Renal pelvis (tissue), 12 donors: ENCODE measurements around the gene SARS2. TPM values are rescaled to one million over a fixed set of nuclear protein-coding genes. Genes with fewer than 3 reads are reported as not detected.
"Not testable (repeated sequence)": the region's sequence is repeated elsewhere in the genome, so short reads cannot be mapped to it uniquely, and the experiment has no call there.

Experiments used
- DNase-seq: peaks from one replicate; pipeline ENCODE4 v3.0.0-alpha.2; 2013
- long read RNA-seq, 16 experiments: transcript quantifications; one replicate each; lab custom pipeline, GENCODE V29; 2026
- polyA plus RNA-seq, 3 donors: library from polyadenylated mRNA; unstranded; fragments of 120-200 nt; gene quantifications; one replicate each; pipeline ENCODE4 v1.2.1, GENCODE V29; 2013; ENCODE audit not compliant: insufficient read length in 3 of 3

The SARS2 gene
- polyA plus RNA-seq, result 10 to 100 TPM; 48.7 to 64.8 (median 62.2) TPM
- long read RNA-seq, donor 1, partial matches to known transcripts, result 0 of 5 reads
- long read RNA-seq, donor 1, other reads (novel, unspliced or antisense), result 0 of 5 reads
- long read RNA-seq, donor 2, transcript SARS2-201 (16 exons, 2,057 nt), result major isoform, 5 of 5 reads
- long read RNA-seq, donor 2, partial matches to known transcripts, result 0 of 5 reads
- long read RNA-seq, donor 2, other reads (novel, unspliced or antisense), result 0 of 5 reads
- long read RNA-seq, donor 3, transcript SARS2-201 (16 exons, 2,057 nt), result major isoform, 7 of 9 reads
- long read RNA-seq, donor 3, partial matches to known transcripts, result 0 of 9 reads
- long read RNA-seq, donor 3, other reads (novel, unspliced or antisense), result 0 of 9 reads
- long read RNA-seq, donor 4, transcript SARS2-201 (16 exons, 2,057 nt), result major isoform, 10 of 10 reads
- long read RNA-seq, donor 4, partial matches to known transcripts, result 0 of 10 reads
- long read RNA-seq, donor 4, other reads (novel, unspliced or antisense), result 0 of 10 reads
- long read RNA-seq, donor 5, partial matches to known transcripts, result 0 of 1 reads
- long read RNA-seq, donor 5, other reads (novel, unspliced or antisense), result 0 of 1 reads
- long read RNA-seq, donor 6, partial matches to known transcripts, result 0 of 2 reads
- long read RNA-seq, donor 6, other reads (novel, unspliced or antisense), result 0 of 2 reads
- long read RNA-seq, donor 7, transcript SARS2-201 (16 exons, 2,057 nt), result major isoform, 5 of 6 reads
- long read RNA-seq, donor 7, partial matches to known transcripts, result 0 of 6 reads
- long read RNA-seq, donor 7, other reads (novel, unspliced or antisense), result 0 of 6 reads
- long read RNA-seq, donor 8, result 0 reads
- long read RNA-seq, donor 9, transcript SARS2-201 (16 exons, 2,057 nt), result major isoform, 13 of 13 reads
- long read RNA-seq, donor 9, partial matches to known transcripts, result 0 of 13 reads
- long read RNA-seq, donor 9, other reads (novel, unspliced or antisense), result 0 of 13 reads
- long read RNA-seq, donor 10, partial matches to known transcripts, result 0 of 4 reads
- long read RNA-seq, donor 10, other reads (novel, unspliced or antisense), result 0 of 4 reads
- long read RNA-seq, donor 11, partial matches to known transcripts, result 0 of 2 reads
- long read RNA-seq, donor 11, other reads (novel, unspliced or antisense), result 0 of 2 reads
- long read RNA-seq, donor 12, transcript SARS2-201 (16 exons, 2,057 nt), result major isoform, 6 of 10 reads
- long read RNA-seq, donor 12, partial matches to known transcripts, result 0 of 10 reads
- long read RNA-seq, donor 12, other reads (novel, unspliced or antisense), result 0 of 10 reads
- long read RNA-seq, donor 13, partial matches to known transcripts, result 0 of 1 reads
- long read RNA-seq, donor 13, other reads (novel, unspliced or antisense), result 0 of 1 reads
- long read RNA-seq, donor 14, result 0 reads
- long read RNA-seq, donor 15, transcript SARS2-201 (16 exons, 2,057 nt), result major isoform, 11 of 11 reads
- long read RNA-seq, donor 15, partial matches to known transcripts, result 0 of 11 reads
- long read RNA-seq, donor 15, other reads (novel, unspliced or antisense), result 0 of 11 reads
- long read RNA-seq, donor 16, transcript SARS2-201 (16 exons, 2,057 nt), result major isoform, 6 of 6 reads
- long read RNA-seq, donor 16, partial matches to known transcripts, result 0 of 6 reads
- long read RNA-seq, donor 16, other reads (novel, unspliced or antisense), result 0 of 6 reads

GRCh38 chr19:38929929-38930775 is at the start of gene SARS2:
SARS2 (minus strand) TSS chr19:38930763; CDS start chr19:38930736, 27 bp downstream.
- peak; percentile 93 for DNase-seq

GRCh38 chr19:38979812-38980211 is 49.2 kb upstream of the SARS2 start:
- DNase-seq, result no peak

- DNase-seq, result no peak
Observed at GRCh38 chr19:38978326-38978689, 47.7 kb upstream of the SARS2 start.

- DNase-seq, result no peak
Observed at GRCh38 chr19:38977445-38978325, 47.1 kb upstream of the SARS2 start.

GRCh38 chr19:38975861-38976271 is 45.3 kb upstream of the SARS2 start:
- DNase-seq, result peak; percentile 51

GRCh38 chr19:38975214-38975860 is 44.8 kb upstream of the SARS2 start, which contains the start of gene FBXO17:
FBXO17 (minus strand) TSS chr19:38975742; CDS start chr19:38950319, 25,423 bp downstream.
- peak; percentile 68 for DNase-seq

- DNase-seq, result no peak
Observed at GRCh38 chr19:38974624-38975213, 44.2 kb upstream of the SARS2 start.

- no peak for DNase-seq
Observed at GRCh38 chr19:38971672-38972071, 41.1 kb upstream of the SARS2 start.

GRCh38 chr19:38970664-38971532 is 40.3 kb upstream of the SARS2 start:
- DNase-seq, result no peak

- not testable (repeated sequence) for DNase-seq
Observed at GRCh38 chr19:38966149-38966548, 35.6 kb upstream of the SARS2 start.

- DNase-seq, result no peak
Observed at GRCh38 chr19:38964738-38965137, 34.2 kb upstream of the SARS2 start.

GRCh38 chr19:38959618-38960017 is 29.1 kb upstream of the SARS2 start:
- DNase-seq, result no peak

- DNase-seq, result no peak
Observed at GRCh38 chr19:38958301-38958700, 27.7 kb upstream of the SARS2 start.

- DNase-seq, result no peak
Observed at GRCh38 chr19:38956264-38956663, 25.7 kb upstream of the SARS2 start.

GRCh38 chr19:38953677-38954076 is 23.1 kb upstream of the SARS2 start:
- DNase-seq, result no peak

GRCh38 chr19:38952395-38953165 is 22.0 kb upstream of the SARS2 start:
- peak; percentile 74 for DNase-seq
